ENCODE results near the gene KATNIP.

DNA sequence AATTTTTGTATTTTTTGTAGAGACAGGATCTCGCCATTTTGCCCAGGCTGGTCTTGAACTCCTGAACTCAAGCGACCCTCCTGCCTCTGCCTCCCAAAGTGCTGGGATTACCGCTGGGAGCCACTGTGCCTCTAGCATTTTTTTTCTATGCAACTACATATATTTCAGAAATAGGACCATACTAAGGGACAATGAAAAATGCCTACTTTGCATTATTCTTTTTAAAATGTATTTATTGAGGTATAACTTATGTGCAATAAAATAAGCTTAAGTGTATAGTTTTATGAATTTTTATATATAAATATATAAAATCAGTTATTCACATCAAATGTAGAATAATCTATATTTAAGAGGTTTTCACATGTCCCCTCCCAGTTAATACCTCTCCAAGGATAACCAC is 38.1 kb downstream of the KATNIP start:
- TF ChIP-seq CTCF (IDR thresholded peaks at IDR 0.05) = no peak
- TF ChIP-seq POLR2A (IDR thresholded peaks at IDR 0.05) = no peak

All from Peyer's patch (tissue), 4 donors.